Ascending aorta (tissue), 2 donors: ENCODE results near the gene DDX47. TPM values are rescaled to one million over a fixed set of nuclear protein-coding genes. Genes with fewer than 3 reads are reported as not detected.

Experiments used
- DNase-seq, 2 donors: peaks; one replicate each; pipeline ENCODE4 v3.0.0-alpha.2; 2019; ENCODE audit warnings: low spot score in 2 of 2
- H3K27ac ChIP-seq, 2 donors: fragments of 200-600 bp; sonication (generic); one replicate each; pipeline ENCODE4 v1.5.1; 2016 to 2017; ENCODE audit warnings: mild to moderate bottlenecking in 1 of 2
- H3K27me3 ChIP-seq: fragments of 200-600 bp; sonication (generic); one replicate; pipeline ENCODE4 v1.5.1; 2017
- H3K36me3 ChIP-seq, 2 donors: fragments of 200-600 bp; sonication (generic); one replicate each; pipeline ENCODE4 v1.5.1; 2016
- H3K4me1 ChIP-seq, 2 donors: fragments of 200-600 bp; sonication (generic); one replicate each; pipeline ENCODE4 v1.5.1; 2016 to 2017; ENCODE audit warnings: mild to moderate bottlenecking in 1 of 2
- H3K4me3 ChIP-seq, 2 donors: fragments of 200-600 bp; sonication (generic); one replicate each; pipeline ENCODE4 v1.5.1; 2016 to 2017; ENCODE audit warnings: mild to moderate bottlenecking in 1 of 2
- H3K9me3 ChIP-seq, 2 donors: fragments of 200-600 bp; sonication (generic); one replicate each; pipeline ENCODE4 v1.5.1; 2016
- CTCF ChIP-seq, 3 experiments: fragments of 200-600 bp in 2 of 3; fragments of 450-650 bp in 1 of 3; sonication (generic) in 2 of 3; IDR thresholded peaks; one replicate each; pipeline ENCODE4 v1.5.1; 2016 to 2019; ENCODE audit warnings: antibody characterized with exemption in 3 of 3, mild to moderate bottlenecking in 1 of 3, moderate library complexity in 1 of 3
- intact Hi-C: fragments of 100-400 bp; cut with DNase I; formaldehyde crosslinking; loops from one replicate; pipeline ENCODE4 v1.15.1; 2023
- total RNA-seq: library from RNA; depleted of rRNA; stranded (reverse); fragments of >200 nt; gene quantifications from one replicate; pipeline ENCODE4 v1.1.0, GENCODE V29; 2016

Gene DDX47
- total RNA-seq, 1 donor from 2014 or later, result 36.4 TPM

- no peak for TF ChIP-seq CTCF (IDR thresholded peaks at IDR 0.05)
- Histone ChIP-seq H3K4me3 (peak overlapping the region; percentile 22 to 46), H3K27ac (no peak overlapping the region), H3K9me3 (no peaks in the 10 kb centered on the region), H3K4me1 (peaks cover 0 to 14% of the 10 kb centered on the region in 2 donors), H3K36me3 (no peaks in the 10 kb centered on the region), H3K27me3 (no peaks in the 10 kb centered on the region)
- intact Hi-C loops, result no loop called here
- no peak for DNase-seq
Measured at GRCh38 chr12:12791756-12792369, 21.3 kb upstream of the DDX47 start.

- intact Hi-C loops, result no loop called here
- Histone ChIP-seq H3K4me3 (no peak overlapping the region), H3K4me1 (peaks cover 0 to 13% of the 10 kb centered on the region in 2 donors), H3K27me3 (no peaks in the 10 kb centered on the region), H3K9me3 (no peaks in the 10 kb centered on the region), H3K36me3 (no peaks in the 10 kb centered on the region), H3K27ac (no peak overlapping the region)
- DNase-seq, result no peak
- no peak for TF ChIP-seq CTCF (IDR thresholded peaks at IDR 0.05)
Measured at GRCh38 chr12:12792421-12792820, 20.7 kb upstream of the DDX47 start.

GRCh38 chr12:12794686-12795085 lies 18.5 kb upstream of the DDX47 start:
- no peaks in the 10 kb centered on the region for H3K27me3 ChIP-seq
- TF ChIP-seq CTCF (IDR thresholded peaks at IDR 0.05), result no peak
- H3K36me3 ChIP-seq, result no peaks in the 10 kb centered on the region
- peaks cover 0 to 2% of the 10 kb centered on the region in 2 donors for H3K4me1 ChIP-seq
- DNase-seq, result no peak
- intact Hi-C loops, result no loop called here
- H3K4me3 ChIP-seq, result no peak overlapping the region
- no peaks in the 10 kb centered on the region for H3K9me3 ChIP-seq
- H3K27ac ChIP-seq, result no peak overlapping the region

- no peak for DNase-seq
- no peak overlapping the region for H3K4me3 ChIP-seq
- peaks cover 0 to 2% of the 10 kb centered on the region in 2 donors for H3K4me1 ChIP-seq
- intact Hi-C loops, result no loop called here
- no peaks in the 10 kb centered on the region for H3K9me3 ChIP-seq
- H3K36me3 ChIP-seq, result no peaks in the 10 kb centered on the region
- no peak overlapping the region for H3K27ac ChIP-seq
- no peaks in the 10 kb centered on the region for H3K27me3 ChIP-seq
- no peak for TF ChIP-seq CTCF (IDR thresholded peaks at IDR 0.05)
Measured at GRCh38 chr12:12796171-12796570, 17.0 kb upstream of the DDX47 start.

- no peaks in the 10 kb centered on the region for H3K27me3 ChIP-seq
- no peaks in the 10 kb centered on the region for H3K9me3 ChIP-seq
- no peak for DNase-seq
- no peak for TF ChIP-seq CTCF (IDR thresholded peaks at IDR 0.05)
- H3K27ac ChIP-seq, result no peak overlapping the region
- no peaks in the 10 kb centered on the region for H3K36me3 ChIP-seq
- H3K4me3 ChIP-seq, result no peak overlapping the region
- H3K4me1 ChIP-seq, result no peaks in the 10 kb centered on the region
- intact Hi-C loops, result no loop called here
Measured at GRCh38 chr12:12796928-12797793, 16.0 kb upstream of the DDX47 start.
